HEK293 (cell line): ENCODE measurements around the gene PRKCA.

Experiments used
- CTCF ChIA-PET: fragments of 350-600 bp; formaldehyde crosslinking; extraction: SDS; loops from one replicate; lab custom pipeline; 2021; ENCODE audit warnings: antibody characterized with exemption; lab: Yijun Ruan, JAX
- POLR2A ChIA-PET: fragments of 300-600 bp; formaldehyde crosslinking; extraction: SDS; loops from one replicate; lab custom pipeline; 2020; ENCODE audit warnings: antibody characterized with exemption, inconsistent platforms; lab: Yijun Ruan, JAX
- H3K27ac ChIP-seq: fragments of 200-500 bp; sonication (Bioruptor generic); 2 replicates; pipeline ENCODE4 v1.5.1; 2014; ENCODE audit warnings: low read depth, low read length, control low read depth, inconsistent platforms; ENCODE audit errors: extremely low read depth
- H3K36me3 ChIP-seq, 2 experiments: fragments of 200-500 bp in 1 of 2; sonication (Bioruptor generic) in 1 of 2; 1 replicate in 1 of 2; 2 replicates in 1 of 2; pipeline ENCODE4 v1.5.1; 2014 to 2017; ENCODE audit warnings: inconsistent platforms in 2 of 2, low read length in 2 of 2; ENCODE audit not compliant: control insufficient read depth in 2 of 2, insufficient read depth in 1 of 2
- H3K4me1 ChIP-seq: fragments of 200-500 bp; sonication (Bioruptor generic); 2 replicates; pipeline ENCODE4 v1.5.1; 2014; ENCODE audit warnings: mild to moderate bottlenecking, low read length, inconsistent platforms; ENCODE audit not compliant: control insufficient read depth, insufficient read depth
- H3K4me3 ChIP-seq: 2 replicates; pipeline ENCODE4 v1.5.1; 2011; ENCODE audit warnings: low read depth, mild to moderate bottlenecking, control low read depth, low read length, moderate library complexity
- H3K9me3 ChIP-seq: fragments of 200-500 bp; sonication (Bioruptor generic); 2 replicates; pipeline ENCODE4 v1.5.1; 2014; ENCODE audit warnings: low read depth, low read length, inconsistent platforms; ENCODE audit not compliant: control insufficient read depth, insufficient read depth
- ATF2 ChIP-seq: fragments of 450-650 bp; formaldehyde crosslinking; IDR thresholded peaks from 2 replicates; pipeline ENCODE4 v1.5.1; 2016; ENCODE audit warnings: missing biosample characterization, missing genetic modification characterization, low read depth
- KLF1 ChIP-seq: fragments of 450-650 bp; formaldehyde crosslinking; IDR thresholded peaks from 2 replicates; pipeline ENCODE4 v1.5.1; 2016; ENCODE audit warnings: missing biosample characterization, missing genetic modification characterization
- PBX3 ChIP-seq: sonication (generic); formaldehyde crosslinking; IDR thresholded peaks from 2 replicates; pipeline ENCODE4 v1.8.1; 2022; ENCODE audit warnings: mild to moderate bottlenecking, moderate library complexity, missing genetic modification reagents
- PRDM1 ChIP-seq: fragments of 450-650 bp; formaldehyde crosslinking; IDR thresholded peaks from 2 replicates; pipeline ENCODE4; 2016; ENCODE audit warnings: missing biosample characterization, missing genetic modification characterization
- TRIM28 ChIP-seq: IDR thresholded peaks from 2 replicates; pipeline ENCODE4 v1.6.1; 2011; ENCODE audit warnings: low read length, control low read depth, borderline replicate concordance
- ZBTB20 ChIP-seq: fragments of 450-650 bp; formaldehyde crosslinking; IDR thresholded peaks from 2 replicates; pipeline ENCODE4 v1.5.1; 2016; ENCODE audit warnings: missing biosample characterization, missing genetic modification characterization
- ZBTB44 ChIP-seq: fragments of 450-650 bp; IDR thresholded peaks from 2 replicates; pipeline ENCODE4 v1.5.1; 2018; ENCODE audit warnings: missing biosample characterization, mild to moderate bottlenecking, missing genetic modification characterization
- ZBTB48 ChIP-seq: fragments of 450-650 bp; formaldehyde crosslinking; IDR thresholded peaks from 2 replicates; pipeline ENCODE4 v1.5.1; 2016; ENCODE audit warnings: missing biosample characterization, missing genetic modification characterization
- ZNF114 ChIP-seq: fragments of 450-650 bp; formaldehyde crosslinking; IDR thresholded peaks from 2 replicates; pipeline ENCODE4 v1.5.0; 2017; ENCODE audit warnings: missing biosample characterization, missing genetic modification characterization
- ZNF140 ChIP-seq: fragments of 450-650 bp; formaldehyde crosslinking; IDR thresholded peaks from 2 replicates; pipeline ENCODE4 v1.5.1; 2016; ENCODE audit warnings: missing biosample characterization, missing genetic modification characterization
- ZNF280D ChIP-seq: fragments of 450-650 bp; formaldehyde crosslinking; IDR thresholded peaks from 2 replicates; pipeline ENCODE4 v1.5.1; 2016; ENCODE audit warnings: missing biosample characterization, missing genetic modification characterization
- ZNF311 ChIP-seq: fragments of 450-650 bp; formaldehyde crosslinking; IDR thresholded peaks from 2 replicates; pipeline ENCODE4 v1.5.1; 2017; ENCODE audit warnings: missing biosample characterization, missing genetic modification characterization, borderline replicate concordance
- ZNF37A ChIP-seq: fragments of 450-650 bp; IDR thresholded peaks from 2 replicates; pipeline ENCODE4 v1.5.1; 2018; ENCODE audit warnings: missing biosample characterization, missing genetic modification characterization
- ZNF426 ChIP-seq: fragments of 450-650 bp; formaldehyde crosslinking; IDR thresholded peaks from 2 replicates; pipeline ENCODE4 v1.5.1; 2017; ENCODE audit warnings: missing biosample characterization, missing genetic modification characterization, mild to moderate bottlenecking, inconsistent platforms, moderate library complexity
- ZNF518A ChIP-seq: fragments of 450-650 bp; formaldehyde crosslinking; conservative IDR thresholded peaks from 2 replicates; pipeline ENCODE4 v1.5.1; 2016; ENCODE audit warnings: low read depth, missing biosample characterization, missing genetic modification characterization
- ZNF529 ChIP-seq: fragments of 450-650 bp; formaldehyde crosslinking; IDR thresholded peaks from 2 replicates; pipeline ENCODE4 v1.5.1; 2017; ENCODE audit warnings: missing genetic modification characterization, missing biosample characterization; ENCODE audit not compliant: insufficient replicate concordance
- ZNF558 ChIP-seq: fragments of 450-650 bp; formaldehyde crosslinking; IDR thresholded peaks from 2 replicates; pipeline ENCODE4 v1.5.1; 2016; ENCODE audit warnings: missing biosample characterization, missing genetic modification characterization
- ZNF560 ChIP-seq: fragments of 450-650 bp; formaldehyde crosslinking; IDR thresholded peaks from 2 replicates; pipeline ENCODE4 v1.5.1; 2017; ENCODE audit warnings: missing biosample characterization, missing genetic modification characterization, borderline replicate concordance
- ZNF600 ChIP-seq: fragments of 450-650 bp; formaldehyde crosslinking; IDR thresholded peaks from 2 replicates; pipeline ENCODE4 v1.5.1; 2016; ENCODE audit warnings: missing biosample characterization, missing genetic modification characterization
- ZNF623 ChIP-seq: fragments of 450-650 bp; formaldehyde crosslinking; IDR thresholded peaks from 2 replicates; pipeline ENCODE4 v1.5.1; 2016; ENCODE audit warnings: missing biosample characterization, missing genetic modification characterization
- ZNF830 ChIP-seq: fragments of 450-650 bp; IDR thresholded peaks from 2 replicates; pipeline ENCODE4 v1.5.0; 2018; ENCODE audit warnings: missing biosample characterization, missing genetic modification characterization, low read depth, mild to moderate bottlenecking, moderate library complexity

PRKCA gene

GRCh38 chr17:66467766-66468165 lies 165.4 kb downstream of the PRKCA start:
- POLR2A ChIA-PET = interaction anchor here (0.8 to 1.1 kb wide), 2 partner anchors 11 to 45 kb away, joined by 3 to 4 read pairs; no protein-coding TSS in a partner anchor
- no peak overlapping the region for H3K4me3 ChIP-seq
- H3K36me3 ChIP-seq = no peaks in the 10 kb centered on the region
- no peak overlapping the region for H3K27ac ChIP-seq
- TF ChIP-seq ZNF114 (tag by site-specific recombination) = no peak
- no peak for TF ChIP-seq ZNF426 (tag by site-specific recombination)
- TF ChIP-seq ZNF600 = no peak
- TF ChIP-seq ZNF37A = no peak
- no peak for TF ChIP-seq TRIM28
- no peak for TF ChIP-seq ZNF140 (tag by site-specific recombination)
- TF ChIP-seq ZNF311 (tag by site-specific recombination) = no peak
- no peak for TF ChIP-seq ZNF560 (tag by site-specific recombination)
- no peak for TF ChIP-seq ZNF280D
- TF ChIP-seq ZNF518A (tag by site-specific recombination) = no peak
- TF ChIP-seq KLF1 (tag by site-specific recombination) = no peak
- no peak for TF ChIP-seq ZNF529 (tag by site-specific recombination)
- TF ChIP-seq ZBTB48 (tag by site-specific recombination) = no peak
- TF ChIP-seq, all 188 proteins: peak for 0
- CTCF ChIA-PET = interaction anchor here (1.0 kb wide), 1 partner anchor 164 kb away, joined by 3 read pairs; no protein-coding TSS in a partner anchor
- no peaks in the 10 kb centered on the region for H3K9me3 ChIP-seq
- H3K4me1 ChIP-seq = peaks cover 11% of the 10 kb centered on the region

- H3K9me3 ChIP-seq = no peaks in the 10 kb centered on the region
- no peaks in the 10 kb centered on the region for H3K36me3 ChIP-seq
- no peak overlapping the region for H3K4me3 ChIP-seq
- peaks cover 5% of the 10 kb centered on the region; the same call in 1 of the 2 replicates for H3K4me1 ChIP-seq
- ChIA-PET CTCF (interaction anchor here (0.8 to 1.0 kb wide), 2 partner anchors 164 to 243 kb away, joined by 3 read pairs; no protein-coding TSS in a partner anchor), POLR2A (interaction anchor here (0.5 kb wide), 1 partner anchor 222 kb away, joined by 4 read pairs; no protein-coding TSS in a partner anchor)
- H3K27ac ChIP-seq = no peak overlapping the region
- TF ChIP-seq PBX3 = no peak
- no peak for TF ChIP-seq ZBTB20 (tag by site-specific recombination)
- TF ChIP-seq ATF2 (tag by site-specific recombination) = no peak
- no peak for TF ChIP-seq ZNF830 (tag by site-specific recombination)
- peak; percentile 91 for TF ChIP-seq PRDM1 (tag by site-specific recombination)
- no peak for TF ChIP-seq ZBTB44
- TF ChIP-seq ZNF623 = no peak
- TF ChIP-seq ZNF558 (tag by site-specific recombination) = no peak
Observed at GRCh38 chr17:66468241-66469087, 166.1 kb downstream of the PRKCA start.
